HG02852 (cell line): ENCODE data around the gene PAM16.

Experiments
- ATAC-seq: cut with Tn5 transposase; IDR thresholded peaks from one replicate; pipeline ENCODE4 v1.9.1; 2021; ENCODE audit warnings: mild to moderate bottlenecking, moderate library complexity; ENCODE audit not compliant: unreplicated experiment

Gene PAM16

GRCh38 chr16:4306470-4307214 lies 44.5 kb downstream of the PAM16 start:
- ATAC-seq = no peak

- ATAC-seq = no peak
Measured at GRCh38 chr16:4303973-4304372, 47.1 kb downstream of the PAM16 start.

- ATAC-seq = no peak
Measured at GRCh38 chr16:4301968-4302367, 49.2 kb downstream of the PAM16 start.

- no peak for ATAC-seq
Measured at GRCh38 chr16:4301177-4301576, 49.9 kb downstream of the PAM16 start.

- no peak for ATAC-seq
Measured at GRCh38 chr16:4298761-4299522, 52.2 kb downstream of the PAM16 start.

GRCh38 chr16:4297480-4297879 lies 53.6 kb downstream of the PAM16 start:
- no peak for ATAC-seq

GRCh38 chr16:4295581-4295980 lies 55.5 kb downstream of the PAM16 start:
- no peak for ATAC-seq

- ATAC-seq = no peak
Measured at GRCh38 chr16:4293822-4294457, 57.2 kb downstream of the PAM16 start.

GRCh38 chr16:4293181-4293716 lies 57.9 kb downstream of the PAM16 start:
- ATAC-seq = no peak

- no peak for ATAC-seq
Measured at GRCh38 chr16:4291699-4292098, 59.4 kb downstream of the PAM16 start.
